Head of caudate nucleus (tissue), 42 donors: Measurements from ENCODE around the gene TTLL10.
"Not testable (repeated sequence)": the region's sequence is repeated elsewhere in the genome, so short reads cannot be mapped to it uniquely, and the experiment has no call there.

Experiments used
- DNase-seq, 42 donors: peaks; one replicate each; pipeline versions ENCODE4 v3.0.0 to v3.0.0-alpha.2; 2020 to 2021; ENCODE audit warnings: mixed read lengths in 7 of 42
- intact Hi-C: fragments of 100-400 bp; cut with DNase I; formaldehyde crosslinking; loops from one replicate; pipeline ENCODE4 v1.15.0; 2022

TTLL10 gene

DNA sequence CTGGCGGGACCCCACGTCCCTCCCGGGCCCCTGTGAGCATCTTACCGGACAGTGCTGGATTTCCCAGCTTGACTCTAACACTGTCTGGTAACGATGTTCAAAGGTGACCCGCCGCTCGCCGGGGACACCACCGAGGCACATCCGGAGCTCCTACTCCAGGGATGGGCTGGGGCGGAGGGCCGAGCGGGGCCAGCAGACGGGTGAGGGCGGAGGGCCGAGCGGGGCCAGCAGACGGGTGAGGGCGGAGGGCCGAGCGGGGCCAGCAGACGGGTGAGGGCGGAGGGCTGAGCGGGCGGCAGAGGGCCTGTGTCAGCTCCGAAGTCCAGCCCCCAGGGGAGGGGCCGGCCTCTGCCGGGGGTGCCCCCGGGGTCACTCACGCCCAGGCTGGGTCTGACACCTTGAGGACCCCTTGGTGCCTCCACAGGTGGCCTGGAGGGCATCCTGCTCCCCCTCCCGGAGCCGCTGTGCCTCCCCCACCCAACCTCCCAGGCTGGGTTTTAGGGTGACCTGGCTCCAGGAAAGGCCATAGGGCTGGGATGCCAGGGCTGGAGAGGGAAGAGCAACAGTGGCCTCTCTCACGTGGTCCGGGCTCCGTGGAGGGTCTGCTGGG, 5.7 kb upstream of the TTLL10 start:
- no peak for DNase-seq
- intact Hi-C loops = no loop called here

DNA sequence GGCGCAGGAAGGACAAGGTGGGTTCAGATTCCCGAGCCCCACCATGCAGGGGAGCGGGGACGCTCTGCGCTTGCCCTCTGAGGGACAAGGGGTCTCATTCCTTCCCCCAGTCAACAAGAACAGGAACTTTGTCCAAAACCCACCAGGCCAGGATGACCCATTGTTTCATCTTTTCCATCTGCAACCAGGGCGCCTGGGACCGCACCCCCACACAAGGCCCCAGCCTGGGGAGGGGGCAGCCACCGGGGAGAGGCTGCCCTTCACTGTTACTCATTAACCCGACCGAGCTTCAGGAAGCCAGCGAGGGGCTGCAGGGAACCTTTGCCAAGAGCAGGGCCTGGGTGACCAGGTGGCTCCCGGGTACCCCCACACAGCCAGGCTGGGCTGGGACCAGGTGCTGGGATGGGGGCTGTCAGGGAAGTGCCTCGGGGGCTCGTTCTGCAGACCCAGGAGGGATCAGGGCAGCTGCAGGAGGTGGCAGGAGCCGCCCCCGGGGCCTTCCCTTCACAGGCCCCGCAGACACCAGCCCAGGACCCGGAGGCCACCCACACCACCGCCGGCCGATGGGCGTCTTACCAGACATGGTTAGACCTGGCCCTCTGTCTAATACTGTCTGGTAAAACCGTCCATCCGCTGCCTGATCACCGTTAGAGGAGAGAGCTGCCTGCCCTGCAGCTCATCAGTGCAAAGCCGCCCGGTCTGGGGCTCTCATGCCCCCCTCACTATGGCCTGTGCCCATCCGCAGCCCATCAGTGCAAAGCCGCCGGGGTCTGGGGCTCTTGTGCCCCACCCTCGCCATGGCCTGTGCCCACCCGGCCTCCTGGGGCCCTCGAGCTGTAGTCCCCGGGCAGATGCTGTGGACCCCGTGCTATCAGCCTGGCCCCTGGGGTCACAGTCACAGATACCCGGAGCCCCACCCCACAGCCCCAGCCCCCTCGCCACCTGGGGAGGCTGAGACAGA, 4.9 kb upstream of the TTLL10 start:
- intact Hi-C loops = no loop called here
- no peak for DNase-seq

DNA sequence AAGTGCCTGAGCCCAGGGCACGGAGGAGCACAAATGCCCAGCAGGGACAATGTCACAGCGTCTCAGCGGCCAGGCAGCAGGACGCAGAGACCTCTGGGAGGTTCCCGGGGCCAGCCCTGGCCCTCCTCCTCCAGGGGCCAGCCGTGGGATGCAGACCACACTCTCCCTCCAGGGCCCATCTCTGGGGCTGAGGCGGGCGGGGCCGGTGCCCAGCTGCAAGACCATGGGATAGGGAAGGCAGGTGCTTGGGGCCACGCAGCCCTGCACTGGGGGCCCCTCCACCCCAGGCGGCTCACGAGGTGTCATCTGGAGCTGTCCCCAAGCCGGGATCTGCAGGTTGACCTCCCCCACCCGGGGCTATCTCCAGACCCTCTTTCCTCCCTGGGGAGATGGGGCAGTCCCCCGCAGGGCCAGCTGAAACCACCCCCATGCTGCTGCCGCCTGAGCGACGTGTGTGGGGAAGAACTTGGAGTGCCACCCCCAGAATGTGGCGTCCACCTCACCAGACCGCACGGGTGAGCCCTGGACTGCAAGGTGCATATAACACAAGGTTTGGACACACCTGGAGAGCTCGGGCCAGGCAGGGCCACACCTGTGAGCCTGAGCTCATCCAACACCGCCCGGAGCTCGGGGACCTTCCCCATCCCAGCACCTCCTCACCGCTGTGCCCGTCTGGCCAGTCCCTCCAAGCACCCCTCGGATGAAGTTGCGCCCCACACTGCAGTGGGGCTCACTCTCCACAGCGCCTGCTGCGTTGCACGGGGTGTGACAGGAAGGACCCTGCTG, 4.1 kb upstream of the TTLL10 start:
- intact Hi-C loops = no loop called here
- peak in 1 of 42 donors; percentile 0 for DNase-seq

- intact Hi-C loops = no loop called here
These were observed 3.2 kb upstream of the TTLL10 start for GRCh38 chr1:1170215-1171091.

DNA sequence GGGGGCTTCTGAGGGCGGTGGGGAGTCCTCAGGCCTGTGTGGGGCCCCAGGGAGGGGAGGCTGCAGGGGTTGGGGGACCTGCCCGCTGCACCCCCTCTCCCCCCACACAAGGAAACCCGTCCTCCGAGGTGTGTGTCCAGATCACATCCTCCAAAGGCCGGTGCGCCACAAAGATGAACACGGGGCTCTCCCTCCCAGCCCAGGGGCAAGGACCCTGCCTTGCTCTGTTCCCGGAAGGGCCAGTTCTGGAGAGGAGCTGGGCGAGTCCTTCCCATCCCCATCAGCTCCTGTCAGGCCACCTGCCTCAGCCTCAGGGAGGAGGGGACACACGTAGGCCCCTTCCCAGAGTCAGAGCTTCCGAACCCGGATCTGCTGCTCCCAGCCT, 2.5 kb upstream of the TTLL10 start:
- DNase-seq = no peak
- intact Hi-C loops = no loop called here

More at GRCh38 chr1:1170215-1171091, 3.2 kb upstream of the TTLL10 start:
- peak in 1 of 42 donors; percentile 1 for DNase-seq

DNA sequence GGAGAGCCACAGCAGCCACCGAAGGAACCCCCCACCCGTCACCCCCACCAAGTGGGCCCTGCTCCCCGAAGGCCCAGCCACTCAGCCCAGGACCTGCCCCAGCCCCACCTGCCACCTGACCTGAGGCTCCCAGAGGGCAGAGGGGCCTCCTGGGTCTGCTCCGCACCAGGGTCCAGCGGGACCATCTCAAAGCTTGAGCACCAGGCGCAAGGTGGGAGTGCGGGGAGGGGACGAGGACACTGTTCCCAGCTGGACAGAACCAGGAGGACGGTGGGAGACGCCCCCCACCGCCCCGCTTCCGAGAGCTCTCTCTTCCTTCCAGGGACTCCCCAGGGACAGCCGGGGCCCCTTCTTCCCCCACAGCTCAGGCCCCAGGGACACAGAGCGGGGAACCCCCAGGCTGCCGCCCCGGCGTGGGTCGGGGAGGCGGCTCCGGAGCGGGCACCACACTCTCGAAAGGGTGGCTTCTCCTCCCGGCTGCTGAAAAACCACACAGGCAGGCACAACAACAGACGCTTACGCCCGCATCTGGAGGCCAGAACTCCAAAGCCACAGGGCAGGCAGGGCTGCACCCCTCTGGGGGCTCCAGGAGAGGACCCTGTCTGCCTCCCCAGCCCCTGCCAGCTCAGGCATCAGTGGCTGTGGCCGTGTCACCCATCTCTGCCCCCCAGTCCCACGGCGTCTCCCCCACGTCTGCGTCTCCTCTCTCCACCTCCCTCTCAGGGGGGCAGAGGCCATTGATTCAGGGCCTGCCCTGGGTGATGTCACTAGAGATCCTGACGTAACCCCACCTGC, 1.9 kb upstream of the TTLL10 start:
- intact Hi-C loops = no loop called here
- DNase-seq = peak in 1 of 42 donors; percentile 1

- intact Hi-C loops = no loop called here
- peak in 1 of 42 donors; percentile 1 for DNase-seq
These were observed 453 bp upstream of the TTLL10 start for GRCh38 chr1:1173061-1173792.

- intact Hi-C loops = no loop called here
- peak in 2 of 42 donors; percentile 14 to 30 for DNase-seq
These were observed 1.8 kb downstream of the TTLL10 start for GRCh38 chr1:1175221-1176062.

GRCh38 chr1:1176063-1176761, 2.5 kb downstream of the TTLL10 start:
- intact Hi-C loops = not testable (repeated sequence)
- peak in 1 of 42 donors; percentile 0 for DNase-seq

DNA sequence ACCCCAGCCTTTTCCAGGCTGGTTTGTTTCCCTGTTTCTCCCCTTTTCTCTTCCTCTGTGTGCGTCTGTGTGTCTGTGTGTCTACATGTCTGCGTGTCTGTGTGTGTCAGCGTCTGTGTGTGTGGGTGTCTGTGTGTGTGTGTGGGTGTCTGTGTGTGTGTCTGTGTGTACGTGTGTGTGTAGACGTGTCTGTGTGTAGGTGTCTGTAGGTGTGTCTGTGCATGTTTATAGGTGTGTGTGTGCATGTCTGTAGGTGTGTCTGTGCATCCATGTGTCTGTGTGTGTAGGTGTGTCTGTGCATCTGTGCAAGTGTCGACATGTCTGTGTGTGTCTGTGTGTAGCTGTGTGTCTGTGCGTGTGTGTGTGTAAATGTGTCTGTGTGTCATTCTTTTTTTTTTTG, 3.3 kb downstream of the TTLL10 start:
- intact Hi-C loops = no loop called here
- DNase-seq = no peak

DNA sequence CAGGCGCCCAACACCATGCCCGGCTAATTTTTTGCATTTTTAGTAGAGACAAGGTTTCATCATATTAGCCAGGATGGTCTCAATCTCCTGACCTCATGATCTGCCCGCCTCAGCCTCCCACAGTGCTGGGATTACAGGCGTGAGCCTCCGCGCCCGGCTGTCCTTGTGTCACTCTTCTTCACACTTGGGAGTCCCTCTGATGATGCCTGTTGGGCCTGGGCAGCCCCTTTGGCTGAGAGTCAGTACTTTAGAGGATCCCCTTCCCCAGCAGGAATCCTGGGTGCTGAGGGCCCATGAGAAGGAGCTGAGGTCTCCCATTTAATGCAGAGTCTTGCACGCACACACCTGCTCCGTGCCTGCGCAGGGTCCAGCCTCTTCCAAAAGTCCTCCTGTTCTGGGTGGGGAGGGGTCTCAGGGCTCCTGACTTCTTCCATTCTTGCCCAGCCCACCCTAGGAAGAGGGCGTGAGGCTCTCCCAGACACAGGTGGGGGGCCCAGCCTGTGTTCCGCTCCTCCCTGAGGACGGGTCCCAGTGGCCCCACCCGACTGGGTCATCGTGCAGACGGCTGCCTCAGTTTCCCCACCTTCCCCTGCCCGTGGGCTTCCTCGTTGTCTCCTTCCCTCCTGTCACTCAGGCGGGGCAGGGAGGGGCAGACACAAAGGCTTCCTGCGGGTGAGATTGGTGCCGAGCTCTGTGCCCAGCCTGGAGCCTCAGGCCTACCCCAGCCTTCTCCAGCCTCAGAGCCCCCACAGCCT, 3.9 kb downstream of the TTLL10 start:
- peak in 1 of 42 donors; percentile 0 for DNase-seq
- intact Hi-C loops = no loop called here

DNA sequence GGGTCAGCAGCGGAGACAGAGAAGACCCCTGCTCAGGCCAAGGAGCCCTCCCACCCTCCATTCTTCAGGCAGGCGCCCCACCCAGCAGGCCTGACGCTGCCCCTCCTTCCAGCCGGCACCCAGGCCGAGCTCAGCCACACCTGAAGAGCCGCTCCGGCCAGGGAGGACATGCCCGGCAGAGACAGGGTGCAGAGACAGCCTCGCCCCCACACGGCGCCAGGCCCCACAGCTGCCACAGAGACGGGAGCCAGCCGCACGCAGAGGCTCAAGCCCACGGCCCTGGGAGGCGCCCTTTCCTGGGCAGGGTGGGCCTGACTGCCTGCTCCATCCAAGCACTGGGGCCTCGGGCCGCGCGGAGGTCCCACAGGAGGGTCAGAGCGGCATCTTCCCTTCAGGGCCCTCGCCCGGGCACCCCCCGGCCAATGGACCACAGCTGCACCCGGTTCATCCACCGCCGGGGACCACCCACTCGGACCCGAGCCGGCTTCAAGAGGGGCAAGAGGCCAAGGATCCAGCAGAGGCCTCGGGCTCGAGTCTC, 5.2 kb downstream of the TTLL10 start:
- intact Hi-C loops = no loop called here
- DNase-seq = peak in 1 of 42 donors; percentile 0

DNA sequence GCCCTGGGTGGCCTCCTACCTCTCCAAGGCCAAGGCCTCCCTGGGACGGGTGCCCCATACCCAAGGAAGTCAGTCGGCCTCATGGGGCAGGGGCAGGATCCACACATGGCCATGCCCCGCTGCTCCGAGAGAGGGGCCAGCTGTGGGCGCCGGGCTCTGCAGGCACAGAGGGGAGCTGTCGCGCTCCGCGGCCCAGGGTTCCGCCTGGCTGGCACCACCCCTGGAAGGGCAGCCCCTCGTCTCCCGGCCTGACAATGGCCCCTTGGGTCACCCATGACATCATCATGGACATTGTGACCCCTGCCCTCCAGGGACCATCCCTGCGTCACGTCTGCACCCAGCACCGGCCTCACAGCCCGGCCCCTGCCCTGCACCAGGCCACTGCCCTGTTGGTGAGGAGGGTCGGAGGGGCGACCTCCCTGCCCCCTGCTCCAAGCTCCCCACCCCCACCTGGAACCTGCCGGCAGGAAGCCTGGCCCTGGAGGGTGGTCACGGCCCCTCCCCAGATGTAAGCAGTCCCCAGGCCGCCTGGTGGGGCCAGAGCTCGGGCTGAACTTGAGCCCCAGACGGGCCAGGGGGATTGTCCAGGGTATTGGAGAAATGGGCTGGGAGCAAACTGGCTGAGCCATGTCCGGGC, 5.8 kb downstream of the TTLL10 start:
- intact Hi-C loops = no loop called here

More for the DNA sequence above, 5.8 kb downstream of the TTLL10 start:
- DNase-seq = peak in 1 of 42 donors; percentile 1
